ENCODE results near the gene PHF23. TPM values are rescaled to one million over a fixed set of nuclear protein-coding genes. Genes with fewer than 3 reads are reported as not detected.

Gene PHF23
- total and polyA plus RNA-seq, 2 of the 4 experiments (the other 2 are of a cell fraction) = 44.8 to 58.5 TPM

DNA sequence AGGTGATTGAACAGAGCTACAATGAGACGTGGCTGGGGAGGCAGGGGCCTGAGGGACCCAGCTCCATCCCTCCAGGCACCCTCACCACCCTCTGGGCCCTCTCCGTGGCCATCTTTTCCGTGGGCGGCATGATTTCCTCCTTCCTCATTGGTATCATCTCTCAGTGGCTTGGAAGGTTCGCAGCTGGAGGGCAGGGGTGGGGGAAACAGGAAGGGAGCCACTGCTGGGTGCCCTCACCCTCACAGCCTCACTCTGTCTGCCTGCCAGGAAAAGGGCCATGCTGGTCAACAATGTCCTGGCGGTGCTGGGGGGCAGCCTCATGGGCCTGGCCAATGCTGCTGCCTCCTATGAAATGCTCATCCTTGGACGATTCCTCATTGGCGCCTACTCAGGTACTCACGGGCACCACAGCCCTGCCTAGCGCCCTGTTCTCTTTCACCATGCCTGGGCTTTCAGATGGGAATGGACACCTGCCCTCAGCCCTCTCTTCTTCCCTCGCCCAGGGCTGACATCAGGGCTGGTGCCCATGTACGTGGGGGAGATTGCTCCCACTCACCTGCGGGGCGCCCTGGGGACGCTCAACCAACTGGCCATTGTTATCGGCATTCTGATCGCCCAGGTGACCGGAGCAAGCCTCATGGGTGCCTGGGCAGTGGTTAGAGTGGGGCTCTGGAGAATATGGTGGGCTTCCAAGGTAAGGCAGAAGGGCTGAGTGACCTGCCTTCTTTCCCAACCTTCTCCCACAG, 44.4 kb upstream of the PHF23 start:
- intact Hi-C loops (cut with micrococcal nuclease) = no loop called here
- Histone ChIP-seq H2AK9ac (replicated peaks; ENCODE audit: low read depth, low read length, poor library complexity) (no peak overlapping the region), H4K5ac (ENCODE audit: low read depth, low read length) (no peak overlapping the region), H3K14ac (replicated peaks; ENCODE audit: low read depth, low read length) (no peak overlapping the region), H3K36me3 (ENCODE audit: control insufficient read depth, insufficient read depth, low read length) (no peaks in the 10 kb centered on the region), H3K9ac (ENCODE audit: low read depth, low read length) (no peak overlapping the region), H2BK120ac (ENCODE audit: low read depth, low read length) (no peak overlapping the region), H3K4me2 (ENCODE audit: low read depth, low read length) (no peak overlapping the region), H4K91ac (ENCODE audit: insufficient read depth, low read depth, low read length) (no peak overlapping the region), H3K27ac (ENCODE audit: insufficient read depth, low read length) (no peak overlapping the region), H3K27me3 (ENCODE audit: control insufficient read depth, insufficient read depth, low read length) (peaks cover 47% of the 10 kb centered on the region), H3K4ac (ENCODE audit: low read depth, low read length) (no peak overlapping the region), H2BK15ac (ENCODE audit: low read depth, low read length) (no peak overlapping the region), H3K4me1 (ENCODE audit: control insufficient read depth, insufficient read depth, low read length) (peaks cover 2% of the 10 kb centered on the region; the same call in 1 of the 2 replicates), H2AFZ (replicated peaks; ENCODE audit: low read length, poor library complexity) (peak overlapping the region; percentile 7), H3K79me1 (ENCODE audit: low read depth in 1 of 2, low read length in 2 of 2) (no peaks in the 10 kb centered on the region), H2BK5ac (ENCODE audit: low read depth, low read length, poor library complexity, severe bottlenecking) (no peak overlapping the region), H4K8ac (ENCODE audit: low read depth in 2 of 2, low read length in 2 of 2) (no peak overlapping the region), H3K4me3 (ENCODE audit: insufficient read depth, low read depth, low read length) (no peak overlapping the region), H2BK20ac (ENCODE audit: low read depth, low read length) (no peak overlapping the region), H2AK5ac (ENCODE audit: low read depth, low read length) (no peak overlapping the region), H3K56ac (ENCODE audit: extremely low read depth, insufficient read depth, low read length) (no peak overlapping the region), H3K9me1 (ENCODE audit: insufficient read depth, low read length) (no peaks in the 10 kb centered on the region), H3K23ac (ENCODE audit: low read depth, low read length) (no peak overlapping the region), H3K9me3 (ENCODE audit: control insufficient read depth, insufficient read depth, low read length) (no peaks in the 10 kb centered on the region), H4K20me1 (ENCODE audit: insufficient read depth, low read length) (no peaks in the 10 kb centered on the region), H3K18ac (ENCODE audit: low read depth, low read length) (no peak overlapping the region)
- DNase-seq (no peak), ATAC-seq (ENCODE audit: low read depth) (no peak)
- 84% methylated on average over 5 of the region's 18 CpGs; no CpG with 5 or more reads in 1 of the 2 experiments for WGBS, 2 experiments (ENCODE audit: extremely low coverage in 2 of 2, insufficient read length in 1 of 2)
- CTCF ChIA-PET = interaction anchor here (1.0 kb wide), 1 partner anchor 13 kb away, joined by 5 read pairs; no protein-coding TSS in a partner anchor
- BruUV-seq (replicated peaks) = no TSS peak
- POLR2A ChIA-PET (ENCODE audit: unreplicated experiment) = no interaction called here
- dilution Hi-C loops (cut with HindIII; ENCODE audit: low sequenced_read_pairs, unreplicated experiment) = no loop called here
- in situ Hi-C loops (cut with MboI; ENCODE audit: low sequenced_read_pairs) = no loop called here
- TF ChIP-seq POLR2A (IDR thresholded peaks at IDR 0.05; ENCODE audit: low read depth, low read length) (no peak), ELK1 (IDR thresholded peaks at IDR 0.05; ENCODE audit: borderline replicate concordance, low read depth, low read length) (no peak), SMC3 (IDR thresholded peaks at IDR 0.05; ENCODE audit: low read depth, low read length) (no peak), RFX5 (IDR thresholded peaks at IDR 0.05; ENCODE audit: low read depth, low read length) (no peak), FOS (IDR thresholded peaks at IDR 0.05; ENCODE audit: low read depth, low read length) (no peak), CHD1 (IDR thresholded peaks at IDR 0.05; ENCODE audit: low read depth, low read length) (no peak), MAFK (IDR thresholded peaks at IDR 0.05; ENCODE audit: low read depth, low read length) (no peak), RCOR1 (IDR thresholded peaks at IDR 0.05; ENCODE audit: insufficient replicate concordance, low read length) (no peak), CEBPB (IDR thresholded peaks at IDR 0.05; ENCODE audit: low read depth, low read length) (no peak), NFE2L2 (IDR thresholded peaks at IDR 0.05; ENCODE audit: low read depth, low read length) (no peak), MXI1 (IDR thresholded peaks at IDR 0.05; ENCODE audit: borderline replicate concordance, low read depth, low read length) (no peak), RAD21 (IDR thresholded peaks at IDR 0.05; ENCODE audit: low read length) (no peak), MAZ (IDR thresholded peaks at IDR 0.05; ENCODE audit: borderline replicate concordance, low read depth, low read length) (no peak), BHLHE40 (IDR thresholded peaks at IDR 0.05; ENCODE audit: low read depth, low read length) (no peak)
- TF ChIP-seq, protein P1, sequence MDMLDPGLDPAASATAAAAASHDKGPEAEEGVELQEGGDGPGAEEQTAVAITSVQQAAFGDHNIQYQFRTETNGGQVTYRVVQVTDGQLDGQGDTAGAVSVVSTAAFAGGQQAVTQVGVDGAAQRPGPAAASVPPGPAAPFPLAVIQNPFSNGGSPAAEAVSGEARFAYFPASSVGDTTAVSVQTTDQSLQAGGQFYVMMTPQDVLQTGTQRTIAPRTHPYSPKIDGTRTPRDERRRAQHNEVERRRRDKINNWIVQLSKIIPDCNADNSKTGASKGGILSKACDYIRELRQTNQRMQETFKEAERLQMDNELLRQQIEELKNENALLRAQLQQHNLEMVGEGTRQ (IDR thresholded peaks at IDR 0.05; ENCODE audit: low read depth, low read length) = no peak
- TF ChIP-seq, protein P2, sequence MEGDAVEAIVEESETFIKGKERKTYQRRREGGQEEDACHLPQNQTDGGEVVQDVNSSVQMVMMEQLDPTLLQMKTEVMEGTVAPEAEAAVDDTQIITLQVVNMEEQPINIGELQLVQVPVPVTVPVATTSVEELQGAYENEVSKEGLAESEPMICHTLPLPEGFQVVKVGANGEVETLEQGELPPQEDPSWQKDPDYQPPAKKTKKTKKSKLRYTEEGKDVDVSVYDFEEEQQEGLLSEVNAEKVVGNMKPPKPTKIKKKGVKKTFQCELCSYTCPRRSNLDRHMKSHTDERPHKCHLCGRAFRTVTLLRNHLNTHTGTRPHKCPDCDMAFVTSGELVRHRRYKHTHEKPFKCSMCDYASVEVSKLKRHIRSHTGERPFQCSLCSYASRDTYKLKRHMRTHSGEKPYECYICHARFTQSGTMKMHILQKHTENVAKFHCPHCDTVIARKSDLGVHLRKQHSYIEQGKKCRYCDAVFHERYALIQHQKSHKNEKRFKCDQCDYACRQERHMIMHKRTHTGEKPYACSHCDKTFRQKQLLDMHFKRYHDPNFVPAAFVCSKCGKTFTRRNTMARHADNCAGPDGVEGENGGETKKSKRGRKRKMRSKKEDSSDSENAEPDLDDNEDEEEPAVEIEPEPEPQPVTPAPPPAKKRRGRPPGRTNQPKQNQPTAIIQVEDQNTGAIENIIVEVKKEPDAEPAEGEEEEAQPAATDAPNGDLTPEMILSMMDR (conservative IDR thresholded peaks at IDR 0.05; ENCODE audit: low read depth, low read length) = no peak

Data from IMR-90 (cell line).